HepG2 (cell line): ENCODE data around the gene SH3BP2. TPM values are rescaled to one million over a fixed set of nuclear protein-coding genes. Genes with fewer than 3 reads are reported as not detected.
A peak's percentile ranks its signal among the peaks of the same experiment; 100 is the strongest.

Experiments
- AKAP8 ChIP-seq: sonication (generic); formaldehyde crosslinking; IDR thresholded peaks from 2 replicates; pipeline ENCODE4 v1.5.1; 2020; ENCODE audit warnings: mild to moderate bottlenecking, missing genetic modification reagents
- ATF7-NPFF ChIP-seq: sonication (generic); formaldehyde crosslinking; IDR thresholded peaks from 2 replicates; pipeline ENCODE4 v1.8.1; 2023; ENCODE audit warnings: mild to moderate bottlenecking, low read depth, missing genetic modification reagents, moderate library complexity
- FOXA1 ChIP-seq, 2 experiments: fragments of 450-650 bp in 1 of 2; sonication (generic) in 1 of 2; formaldehyde crosslinking in 1 of 2; IDR thresholded peaks; 2 replicates each; pipeline versions ENCODE4 v1.4.0 to v1.6.1; 2016 to 2020; ENCODE audit warnings: missing genetic modification reagents in 1 of 2
- HDAC1 ChIP-seq: sonication (generic); formaldehyde crosslinking; IDR thresholded peaks from 2 replicates; pipeline ENCODE4 v1.5.1; 2020; ENCODE audit warnings: mild to moderate bottlenecking, missing genetic modification reagents
- KLF15 ChIP-seq: sonication (generic); formaldehyde crosslinking; IDR thresholded peaks from 2 replicates; pipeline ENCODE4 v1.8.1; 2023; ENCODE audit warnings: borderline replicate concordance, mild to moderate bottlenecking, inconsistent platforms, missing genetic modification reagents, mixed read lengths
- MED13 ChIP-seq: sonication (generic); formaldehyde crosslinking; IDR thresholded peaks from 2 replicates; pipeline ENCODE4 v1.5.0; 2020; ENCODE audit warnings: missing genetic modification reagents
- RARA ChIP-seq: IDR thresholded peaks from 2 replicates; pipeline ENCODE4 v1.6.1; 2016; ENCODE audit warnings: missing genetic modification reagents, missing compliant biosample characterization
- RFX1 ChIP-seq: fragments of 450-650 bp; IDR thresholded peaks from 2 replicates; pipeline ENCODE4 v1.6.1; 2017
- STAG1 ChIP-seq: sonication (generic); formaldehyde crosslinking; IDR thresholded peaks from 2 replicates; pipeline ENCODE4 v1.4.0; 2020; ENCODE audit warnings: missing genetic modification reagents
- XRCC5 ChIP-seq: fragments of 200-400 bp; formaldehyde crosslinking; optimal IDR thresholded peaks from 2 replicates; pipeline ENCODE3; 2017; ENCODE audit warnings: mild to moderate bottlenecking, low read length
- ZBTB2 ChIP-seq: sonication (generic); formaldehyde crosslinking; IDR thresholded peaks from 2 replicates; pipeline ENCODE4 v1.8.0; 2022; ENCODE audit warnings: low read depth, missing genetic modification reagents
- ZBTB26 ChIP-seq: IDR thresholded peaks from 2 replicates; pipeline ENCODE4 v1.6.1; 2016; ENCODE audit warnings: missing compliant biosample characterization, missing genetic modification reagents, borderline replicate concordance
- ZFP1 ChIP-seq: IDR thresholded peaks from 2 replicates; pipeline ENCODE4 v1.6.1; 2016
- ZNF292 ChIP-seq: sonication (generic); formaldehyde crosslinking; IDR thresholded peaks from 2 replicates; pipeline ENCODE4 v1.8.1; 2022; ENCODE audit warnings: mild to moderate bottlenecking, low read depth, missing genetic modification reagents, borderline replicate concordance
- ZNF446 ChIP-seq: sonication (generic); formaldehyde crosslinking; IDR thresholded peaks from 2 replicates; pipeline ENCODE4 v1.5.0; 2020; ENCODE audit warnings: mild to moderate bottlenecking, missing genetic modification reagents
- ZNF550 ChIP-seq: sonication (generic); formaldehyde crosslinking; IDR thresholded peaks from 2 replicates; pipeline ENCODE4 v1.4.0; 2020; ENCODE audit warnings: mild to moderate bottlenecking, missing genetic modification reagents, borderline replicate concordance
- polyA plus RNA-seq, 8 experiments: library from polyadenylated mRNA; depleted of rRNA in 3 of 8; stranded (reverse) in 7 of 8; unstranded in 1 of 8; fragments of >200 nt; fragmentation: Illumina TruSeq in 4 of 8; extraction: Trizol in 4 of 8; gene quantifications; 2 replicates each; pipeline versions ENCODE4 v1.2.1 to v1.2.3, GENCODE V29; 2011 to 2016; ENCODE audit warnings: low read depth in 4 of 8, missing spikeins in 1 of 8, mixed read lengths in 1 of 8; ENCODE audit not compliant: insufficient read depth in 1 of 8
- total RNA-seq, 5 experiments: library from RNA; depleted of rRNA; stranded (reverse); fragments of >200 nt; fragmentation: Illumina TruSeq; extraction: Trizol; gene quantifications; 2 replicates each; pipeline ENCODE4 v1.2.3, GENCODE V29; 2016; ENCODE audit warnings: low read depth in 1 of 5
- TF ChIP-seq, protein P1 (sequence below): sonication (generic); formaldehyde crosslinking; IDR thresholded peaks from 2 replicates; pipeline ENCODE4 v1.5.1; 2020; ENCODE audit warnings: mild to moderate bottlenecking, missing genetic modification reagents, borderline replicate concordance
- TF ChIP-seq, protein P2 (sequence below): sonication (generic); formaldehyde crosslinking; IDR thresholded peaks from 2 replicates; pipeline ENCODE4 v1.5.0; 2020; ENCODE audit warnings: missing genetic modification reagents, mild to moderate bottlenecking, borderline replicate concordance
- TF ChIP-seq, protein P3 (sequence below): sonication (generic); formaldehyde crosslinking; IDR thresholded peaks from 2 replicates; pipeline ENCODE4 v1.5.0; 2020; ENCODE audit warnings: missing genetic modification reagents
- TF ChIP-seq, protein P4 (sequence below): sonication (generic); formaldehyde crosslinking; IDR thresholded peaks from 2 replicates; pipeline ENCODE4 v1.5.0; 2020; ENCODE audit warnings: missing genetic modification reagents, mild to moderate bottlenecking, borderline replicate concordance
- TF ChIP-seq, protein P5 (sequence below): IDR thresholded peaks from 2 replicates; pipeline ENCODE4 v1.6.1; 2016; ENCODE audit warnings: control low read depth

The SH3BP2 gene
- total and polyA plus RNA-seq, 2 of the 13 experiments (the other 11 are each of a cell fraction or from before 2014, with no cell fraction given) = 16.9 to 34.5 TPM

DNA sequence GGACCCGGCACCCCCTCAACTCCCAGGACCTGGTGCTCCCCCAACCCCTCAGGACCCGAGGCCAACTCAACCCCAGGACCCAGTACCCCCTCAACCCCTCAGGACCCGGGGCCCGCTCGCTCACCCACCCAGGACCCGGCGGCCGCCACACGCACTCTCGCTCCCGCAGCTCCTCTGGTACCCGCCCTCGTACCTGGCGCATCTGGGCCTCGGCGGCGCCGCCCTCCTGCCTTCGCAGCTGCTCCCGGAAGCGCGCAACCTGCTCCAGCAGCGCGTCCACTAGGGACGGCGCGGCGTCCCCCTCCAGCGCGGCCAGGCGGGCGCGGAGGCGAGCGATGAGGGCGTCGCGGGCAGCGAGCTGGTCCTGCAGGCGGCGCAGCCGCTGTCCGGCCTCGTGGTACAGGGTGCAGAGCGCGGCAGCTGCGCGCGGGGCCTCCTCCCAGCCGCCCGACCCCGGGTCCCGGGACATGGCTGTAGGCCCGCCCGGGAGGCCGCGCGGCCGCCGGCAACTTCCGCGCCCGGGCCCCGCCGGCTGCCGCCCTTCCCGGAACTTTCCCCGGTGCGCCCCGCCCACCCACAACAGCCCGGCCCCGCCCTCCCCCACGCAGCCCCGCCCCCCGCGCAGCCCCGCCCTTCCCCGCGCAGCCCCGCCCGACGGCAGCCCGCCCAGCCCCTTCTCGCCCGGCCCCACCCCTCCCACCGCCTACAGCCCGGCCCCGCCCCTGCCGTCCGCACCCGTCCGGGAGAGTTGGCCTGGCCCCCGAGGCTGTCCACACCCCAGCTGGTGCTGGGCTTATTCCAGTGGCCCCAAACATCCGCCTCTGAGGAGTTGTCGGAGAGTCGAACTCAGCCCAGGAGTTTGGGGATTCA, 36.8 kb upstream of the SH3BP2 start, which contains the start of gene TNIP2 (continued):
- TF ChIP-seq ZNF446 = 0 out of 2 replicates have a peak, but pooled peaks have one; percentile 11
- no peak for TF ChIP-seq ZNF550
- TF ChIP-seq AKAP8 = no peak
- no peak; the same call in 1 of the 2 replicates for TF ChIP-seq KLF15 (CRISPR knock-in tag)
- TF ChIP-seq ZFP1 (CRISPR knock-in tag) = no peak
- TF ChIP-seq, protein P1, sequence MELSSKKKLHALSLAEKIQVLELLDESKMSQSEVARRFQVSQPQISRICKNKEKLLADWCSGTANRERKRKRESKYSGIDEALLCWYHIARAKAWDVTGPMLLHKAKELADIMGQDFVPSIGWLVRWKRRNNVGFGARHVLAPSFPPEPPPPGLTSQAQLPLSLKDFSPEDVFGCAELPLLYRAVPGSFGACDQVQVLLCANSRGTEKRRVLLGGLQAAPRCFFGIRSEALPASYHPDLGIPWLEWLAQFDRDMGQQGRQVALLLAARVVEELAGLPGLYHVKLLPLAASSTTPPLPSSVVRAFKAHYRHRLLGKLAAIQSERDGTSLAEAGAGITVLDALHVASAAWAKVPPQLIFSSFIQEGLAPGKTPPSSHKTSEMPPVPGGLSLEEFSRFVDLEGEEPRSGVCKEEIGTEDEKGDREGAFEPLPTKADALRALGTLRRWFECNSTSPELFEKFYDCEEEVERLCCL (CRISPR knock-in tag) = no peak
- TF ChIP-seq, protein P2, sequence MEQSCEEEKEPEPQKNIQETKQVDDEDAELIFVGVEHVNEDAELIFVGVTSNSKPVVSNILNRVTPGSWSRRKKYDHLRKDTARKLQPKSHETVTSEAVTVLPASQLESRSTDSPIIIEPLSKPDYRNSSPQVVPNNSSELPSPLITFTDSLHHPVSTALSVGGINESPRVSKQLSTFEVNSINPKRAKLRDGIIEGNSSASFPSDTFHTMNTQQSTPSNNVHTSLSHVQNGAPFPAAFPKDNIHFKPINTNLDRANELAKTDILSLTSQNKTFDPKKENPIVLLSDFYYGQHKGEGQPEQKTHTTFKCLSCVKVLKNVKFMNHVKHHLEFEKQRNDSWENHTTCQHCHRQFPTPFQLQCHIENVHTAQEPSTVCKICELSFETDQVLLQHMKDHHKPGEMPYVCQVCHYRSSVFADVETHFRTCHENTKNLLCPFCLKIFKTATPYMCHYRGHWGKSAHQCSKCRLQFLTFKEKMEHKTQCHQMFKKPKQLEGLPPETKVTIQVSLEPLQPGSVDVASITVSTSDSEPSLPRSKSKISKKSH (CRISPR knock-in tag) = no peak
- TF ChIP-seq RFX1 = no peak
- no peak for TF ChIP-seq ZBTB26 (CRISPR knock-in tag)
- TF ChIP-seq ATF7-NPFF (CRISPR knock-in tag) = peak; percentile 68; the same call in 1 of the 2 replicates
- no peak for TF ChIP-seq ZNF292 (CRISPR knock-in tag)
- TF ChIP-seq, protein P3, sequence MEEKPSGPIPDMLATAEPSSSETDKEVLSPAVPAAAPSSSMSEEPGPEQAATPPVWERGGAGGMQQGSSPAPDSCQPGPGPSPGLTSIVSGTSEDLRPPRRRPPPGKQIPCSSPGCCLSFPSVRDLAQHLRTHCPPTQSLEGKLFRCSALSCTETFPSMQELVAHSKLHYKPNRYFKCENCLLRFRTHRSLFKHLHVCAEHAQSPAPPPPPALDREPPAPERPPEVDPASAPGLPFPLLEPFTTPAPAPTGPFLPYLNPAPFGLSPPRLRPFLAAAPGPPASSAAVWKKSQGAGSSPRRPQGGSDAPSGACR = no peak
- TF ChIP-seq STAG1 (CRISPR knock-in tag) = peak; percentile 45
- TF ChIP-seq XRCC5 = peak; percentile 23
- TF ChIP-seq, protein P4, sequence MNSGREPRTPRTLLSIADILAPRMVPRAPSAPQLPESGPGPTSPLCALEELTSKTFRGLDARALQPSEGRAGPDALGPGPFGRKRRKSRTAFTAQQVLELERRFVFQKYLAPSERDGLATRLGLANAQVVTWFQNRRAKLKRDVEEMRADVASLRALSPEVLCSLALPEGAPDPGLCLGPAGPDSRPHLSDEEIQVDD (CRISPR knock-in tag) = no peak
- TF ChIP-seq ZBTB2 (CRISPR knock-in tag) = peak; percentile 95
- no peak for TF ChIP-seq FOXA1 (IDR thresholded peaks at IDR 0.05)
- TF ChIP-seq FOXA1 (CRISPR knock-in tag; IDR thresholded peaks at IDR 0.05) = no peak
- no peak for TF ChIP-seq MED13
- TF ChIP-seq, protein P5, sequence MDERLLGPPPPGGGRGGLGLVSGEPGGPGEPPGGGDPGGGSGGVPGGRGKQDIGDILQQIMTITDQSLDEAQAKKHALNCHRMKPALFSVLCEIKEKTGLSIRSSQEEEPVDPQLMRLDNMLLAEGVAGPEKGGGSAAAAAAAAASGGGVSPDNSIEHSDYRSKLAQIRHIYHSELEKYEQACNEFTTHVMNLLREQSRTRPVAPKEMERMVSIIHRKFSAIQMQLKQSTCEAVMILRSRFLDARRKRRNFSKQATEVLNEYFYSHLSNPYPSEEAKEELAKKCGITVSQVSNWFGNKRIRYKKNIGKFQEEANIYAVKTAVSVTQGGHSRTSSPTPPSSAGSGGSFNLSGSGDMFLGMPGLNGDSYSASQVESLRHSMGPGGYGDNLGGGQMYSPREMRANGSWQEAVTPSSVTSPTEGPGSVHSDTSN = no peak
- 0 out of 2 replicates have a peak, but pooled peaks have one; percentile 63 for TF ChIP-seq HDAC1 (CRISPR knock-in tag)
- TF ChIP-seq RARA (CRISPR knock-in tag) = 0 out of 2 replicates have a peak, but pooled peaks have one; percentile 18
